K562 (cell line): ENCODE measurements around the gene DHRS13. TPM values are rescaled to one million over a fixed set of nuclear protein-coding genes. Genes with fewer than 3 reads are reported as not detected.

Source experiments
- ARID2 ChIP-seq: fragments of 450-650 bp; IDR thresholded peaks from 2 replicates; pipeline ENCODE4 v1.6.1; 2017; ENCODE audit warnings: antibody characterized with exemption, mild to moderate bottlenecking
- RAD21 ChIP-seq, 2 experiments: fragments of 250-450 bp in 1 of 2; fragments of 450-650 bp in 1 of 2; sonication (Bioruptor Pico) in 1 of 2; formaldehyde crosslinking in 1 of 2; IDR thresholded peaks in 1 of 2; conservative IDR thresholded peaks in 1 of 2; 2 replicates each; pipeline versions ENCODE4 v1.4.0 to v1.8.0; 2020 to 2022; ENCODE audit warnings: mild to moderate bottlenecking in 2 of 2, moderate library complexity in 1 of 2
- SOX6 ChIP-seq: fragments of 450-650 bp; IDR thresholded peaks from 2 replicates; pipeline ENCODE4 v1.6.1; 2014; ENCODE audit warnings: mild to moderate bottlenecking
- TCFL5 ChIP-seq: fragments of 250-450 bp; sonication (Bioruptor Pico); conservative IDR thresholded peaks from 2 replicates; pipeline ENCODE4 v1.6.1; 2021; ENCODE audit warnings: mild to moderate bottlenecking, moderate library complexity, matching md5 sums
- XRCC4 ChIP-seq: IDR thresholded peaks from one replicate; pipeline ENCODE4 v1.6.1; 2011; ENCODE audit not compliant: insufficient read depth, insufficient read length; ENCODE audit errors: extremely low read depth
- ZNF239 ChIP-seq: fragments of 250-450 bp; sonication (Bioruptor Pico); IDR thresholded peaks from 2 replicates; pipeline ENCODE4 v1.4.0; 2020; ENCODE audit warnings: mild to moderate bottlenecking
- polyA plus RNA-seq, 8 experiments: library from polyadenylated mRNA; depleted of rRNA in 4 of 8; stranded (reverse) in 5 of 8; unstranded in 3 of 8; fragments of >200 nt; fragmentation: Nextera tagmentation in 2 of 8; fragmentation: Illumina TruSeq in 1 of 8; extraction: Ambion mirVana in 2 of 8; extraction: Trizol in 1 of 8; gene quantifications; 2 replicates each; pipeline versions ENCODE4 v1.2.1 to v1.2.3, GENCODE V29; 2011 to 2014; ENCODE audit warnings: inconsistent platforms in 1 of 8, missing spikeins in 1 of 8
- total RNA-seq, 7 experiments: library from RNA; depleted of rRNA in 6 of 7; stranded (reverse); fragments of >200 nt in 6 of 7; fragmentation: Illumina TruSeq in 2 of 7; extraction: Trizol in 2 of 7; gene quantifications; 2 replicates each; pipeline versions ENCODE4 v1.2.1 to v1.2.3, GENCODE V29; 2011 to 2021; ENCODE audit warnings: low replicate concordance in 1 of 7
- TF ChIP-seq, protein P1 (sequence below), 2 experiments: fragments of 450-650 bp; IDR thresholded peaks; 2 replicates each; pipeline ENCODE4 v1.6.1; 2016; ENCODE audit warnings: mild to moderate bottlenecking in 2 of 2, borderline replicate concordance in 1 of 2, low read depth in 1 of 2, moderate library complexity in 1 of 2
- TF ChIP-seq, protein P2 (sequence below): fragments of 250-450 bp; sonication (Bioruptor Pico); IDR thresholded peaks from 2 replicates; pipeline ENCODE4 v1.5.0; 2020; ENCODE audit warnings: mild to moderate bottlenecking, borderline replicate concordance
- TF ChIP-seq, protein P3 (sequence below), 2 experiments: fragments of 450-650 bp; IDR thresholded peaks; 2 replicates each; pipeline ENCODE4 v1.6.1; 2016
- TF ChIP-seq, protein P4 (sequence below): fragments of 200-800 bp; sonication (Bioruptor generic); IDR thresholded peaks from 2 replicates; pipeline ENCODE4 v1.6.1; 2016; ENCODE audit warnings: missing genetic modification characterization, missing compliant biosample characterization

DHRS13 gene
- total and polyA plus RNA-seq, 9 of the 15 experiments (the other 6 are each of a cell fraction or from before 2014, with no cell fraction given), result 0.32 to 52.3 (median 34.3) TPM; not detected in 1

DNA sequence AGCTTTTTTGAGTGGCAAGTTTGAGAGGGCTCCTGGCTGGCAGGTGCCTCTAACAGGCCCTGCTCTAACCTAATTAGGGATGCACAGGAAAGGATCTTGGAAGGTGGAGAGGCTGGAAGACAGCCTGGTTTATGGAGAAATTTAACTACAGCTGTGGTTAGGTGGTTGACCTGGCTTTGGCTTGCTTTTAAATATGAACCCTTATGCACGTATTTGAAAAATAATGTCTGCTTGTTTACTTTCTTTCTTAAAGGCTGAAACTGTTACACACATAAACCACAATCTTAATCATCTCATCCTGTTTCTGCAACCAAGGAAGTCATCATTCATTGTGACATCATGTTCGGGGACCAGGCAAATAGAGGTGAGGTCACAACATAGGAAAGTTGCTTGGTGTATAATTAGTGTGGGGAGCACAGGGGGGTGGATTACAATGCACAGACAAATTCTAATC, 23.1 kb upstream of the DHRS13 start (continued):
- TF ChIP-seq, protein P1, sequence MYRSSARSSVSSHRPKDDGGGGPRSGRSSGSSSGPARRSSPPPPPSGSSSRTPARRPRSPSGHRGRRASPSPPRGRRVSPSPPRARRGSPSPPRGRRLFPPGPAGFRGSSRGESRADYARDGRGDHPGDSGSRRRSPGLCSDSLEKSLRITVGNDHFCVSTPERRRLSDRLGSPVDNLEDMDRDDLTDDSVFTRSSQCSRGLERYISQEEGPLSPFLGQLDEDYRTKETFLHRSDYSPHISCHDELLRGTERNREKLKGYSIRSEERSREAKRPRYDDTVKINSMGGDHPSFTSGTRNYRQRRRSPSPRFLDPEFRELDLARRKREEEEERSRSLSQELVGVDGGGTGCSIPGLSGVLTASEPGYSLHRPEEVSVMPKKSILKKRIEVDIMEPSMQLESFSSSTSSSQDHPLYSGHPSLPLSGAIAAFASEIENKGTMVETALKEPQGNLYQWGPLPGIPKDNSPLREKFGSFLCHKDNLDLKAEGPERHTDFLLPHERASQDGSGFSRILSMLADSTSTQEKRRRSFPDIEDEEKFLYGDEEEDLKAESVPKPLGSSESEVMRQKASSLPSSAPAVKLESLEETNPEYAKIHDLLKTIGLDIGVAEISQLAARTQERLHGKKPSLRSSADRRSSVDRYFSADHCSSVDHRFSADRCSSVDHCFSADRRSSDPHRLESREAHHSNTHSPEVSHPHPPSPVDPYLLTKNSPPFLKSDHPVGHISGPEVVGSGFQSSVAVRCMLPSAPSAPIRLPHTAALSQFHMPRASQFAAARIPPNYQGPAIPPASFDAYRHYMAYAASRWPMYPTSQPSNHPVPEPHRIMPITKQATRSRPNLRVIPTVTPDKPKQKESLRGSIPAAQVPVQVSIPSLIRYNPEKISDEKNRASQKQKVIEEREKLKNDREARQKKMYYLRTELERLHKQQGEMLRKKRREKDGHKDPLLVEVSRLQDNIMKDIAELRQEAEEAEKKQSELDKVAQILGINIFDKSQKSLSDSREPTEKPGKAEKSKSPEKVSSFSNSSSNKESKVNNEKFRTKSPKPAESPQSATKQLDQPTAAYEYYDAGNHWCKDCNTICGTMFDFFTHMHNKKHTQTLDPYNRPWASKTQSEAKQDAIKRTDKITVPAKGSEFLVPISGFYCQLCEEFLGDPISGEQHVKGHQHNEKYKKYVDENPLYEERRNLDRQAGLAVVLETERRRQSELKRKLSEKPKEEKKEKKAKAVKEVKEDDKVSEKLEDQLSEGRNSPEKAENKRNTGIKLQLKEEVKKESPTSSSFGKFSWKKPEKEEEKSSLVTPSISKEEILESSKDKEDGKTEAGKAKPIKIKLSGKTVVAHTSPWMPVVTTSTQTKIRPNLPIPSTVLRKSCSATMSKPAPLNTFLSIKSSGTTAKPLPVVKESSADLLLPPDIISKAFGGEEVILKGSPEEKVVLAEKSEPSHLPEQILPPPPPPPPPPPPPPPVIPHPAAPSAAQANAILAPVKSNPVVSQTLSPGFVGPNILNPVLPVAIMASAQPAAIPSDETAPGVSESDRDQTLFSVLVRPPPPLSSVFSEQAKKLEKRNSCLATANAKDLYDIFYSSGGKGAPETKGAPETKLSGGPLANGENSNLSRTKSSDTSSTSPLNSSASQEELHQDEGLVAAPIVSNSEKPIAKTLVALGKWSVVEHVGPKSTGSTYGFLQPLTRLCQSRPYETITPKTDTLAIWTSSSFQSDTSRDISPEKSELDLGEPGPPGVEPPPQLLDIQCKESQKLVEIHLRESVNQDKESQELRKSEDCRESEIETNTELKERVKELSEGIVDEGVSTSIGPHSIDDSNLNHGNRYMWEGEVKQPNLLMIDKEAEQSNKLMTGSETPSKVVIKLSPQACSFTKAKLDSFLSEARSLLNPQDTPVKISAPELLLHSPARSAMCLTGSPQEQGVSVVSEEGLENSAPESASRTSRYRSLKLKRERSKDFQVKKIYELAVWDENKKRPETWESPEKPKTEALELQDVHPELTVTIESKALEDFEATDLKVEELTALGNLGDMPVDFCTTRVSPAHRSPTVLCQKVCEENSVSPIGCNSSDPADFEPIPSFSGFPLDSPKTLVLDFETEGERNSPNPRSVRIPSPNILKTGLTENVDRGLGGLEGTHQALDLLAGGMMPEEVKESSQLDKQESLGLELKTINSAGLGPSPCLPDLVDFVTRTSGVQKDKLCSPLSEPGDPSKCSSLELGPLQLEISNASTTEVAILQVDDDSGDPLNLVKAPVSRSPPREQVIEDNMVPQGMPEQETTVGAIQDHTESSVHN (IDR thresholded peaks at IDR 0.05; ENCODE audit: borderline replicate concordance in 1 of 2, low read depth in 1 of 2), result no peak
- TF ChIP-seq XRCC4 (no peak), ARID2 (no peak), SOX6 (peak; percentile 47; the same call in 1 of the 2 replicates), TCFL5 (CRISPR knock-in tag) (no peak), RAD21 (CRISPR knock-in tag; conservative IDR thresholded peaks at IDR 0.05 in 1 of 2, IDR thresholded peaks at IDR 0.05 in 1 of 2) (no peak), ZNF239 (no peak)
- TF ChIP-seq, protein P2, sequence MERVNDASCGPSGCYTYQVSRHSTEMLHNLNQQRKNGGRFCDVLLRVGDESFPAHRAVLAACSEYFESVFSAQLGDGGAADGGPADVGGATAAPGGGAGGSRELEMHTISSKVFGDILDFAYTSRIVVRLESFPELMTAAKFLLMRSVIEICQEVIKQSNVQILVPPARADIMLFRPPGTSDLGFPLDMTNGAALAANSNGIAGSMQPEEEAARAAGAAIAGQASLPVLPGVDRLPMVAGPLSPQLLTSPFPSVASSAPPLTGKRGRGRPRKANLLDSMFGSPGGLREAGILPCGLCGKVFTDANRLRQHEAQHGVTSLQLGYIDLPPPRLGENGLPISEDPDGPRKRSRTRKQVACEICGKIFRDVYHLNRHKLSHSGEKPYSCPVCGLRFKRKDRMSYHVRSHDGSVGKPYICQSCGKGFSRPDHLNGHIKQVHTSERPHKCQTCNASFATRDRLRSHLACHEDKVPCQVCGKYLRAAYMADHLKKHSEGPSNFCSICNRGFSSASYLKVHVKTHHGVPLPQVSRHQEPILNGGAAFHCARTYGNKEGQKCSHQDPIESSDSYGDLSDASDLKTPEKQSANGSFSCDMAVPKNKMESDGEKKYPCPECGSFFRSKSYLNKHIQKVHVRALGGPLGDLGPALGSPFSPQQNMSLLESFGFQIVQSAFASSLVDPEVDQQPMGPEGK, result no peak
- TF ChIP-seq, protein P3, sequence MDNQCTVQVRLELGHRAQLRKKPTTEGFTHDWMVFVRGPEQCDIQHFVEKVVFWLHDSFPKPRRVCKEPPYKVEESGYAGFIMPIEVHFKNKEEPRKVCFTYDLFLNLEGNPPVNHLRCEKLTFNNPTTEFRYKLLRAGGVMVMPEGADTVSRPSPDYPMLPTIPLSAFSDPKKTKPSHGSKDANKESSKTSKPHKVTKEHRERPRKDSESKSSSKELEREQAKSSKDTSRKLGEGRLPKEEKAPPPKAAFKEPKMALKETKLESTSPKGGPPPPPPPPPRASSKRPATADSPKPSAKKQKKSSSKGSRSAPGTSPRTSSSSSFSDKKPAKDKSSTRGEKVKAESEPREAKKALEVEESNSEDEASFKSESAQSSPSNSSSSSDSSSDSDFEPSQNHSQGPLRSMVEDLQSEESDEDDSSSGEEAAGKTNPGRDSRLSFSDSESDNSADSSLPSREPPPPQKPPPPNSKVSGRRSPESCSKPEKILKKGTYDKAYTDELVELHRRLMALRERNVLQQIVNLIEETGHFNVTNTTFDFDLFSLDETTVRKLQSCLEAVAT (IDR thresholded peaks at IDR 0.05), result no peak
- TF ChIP-seq, protein P4, sequence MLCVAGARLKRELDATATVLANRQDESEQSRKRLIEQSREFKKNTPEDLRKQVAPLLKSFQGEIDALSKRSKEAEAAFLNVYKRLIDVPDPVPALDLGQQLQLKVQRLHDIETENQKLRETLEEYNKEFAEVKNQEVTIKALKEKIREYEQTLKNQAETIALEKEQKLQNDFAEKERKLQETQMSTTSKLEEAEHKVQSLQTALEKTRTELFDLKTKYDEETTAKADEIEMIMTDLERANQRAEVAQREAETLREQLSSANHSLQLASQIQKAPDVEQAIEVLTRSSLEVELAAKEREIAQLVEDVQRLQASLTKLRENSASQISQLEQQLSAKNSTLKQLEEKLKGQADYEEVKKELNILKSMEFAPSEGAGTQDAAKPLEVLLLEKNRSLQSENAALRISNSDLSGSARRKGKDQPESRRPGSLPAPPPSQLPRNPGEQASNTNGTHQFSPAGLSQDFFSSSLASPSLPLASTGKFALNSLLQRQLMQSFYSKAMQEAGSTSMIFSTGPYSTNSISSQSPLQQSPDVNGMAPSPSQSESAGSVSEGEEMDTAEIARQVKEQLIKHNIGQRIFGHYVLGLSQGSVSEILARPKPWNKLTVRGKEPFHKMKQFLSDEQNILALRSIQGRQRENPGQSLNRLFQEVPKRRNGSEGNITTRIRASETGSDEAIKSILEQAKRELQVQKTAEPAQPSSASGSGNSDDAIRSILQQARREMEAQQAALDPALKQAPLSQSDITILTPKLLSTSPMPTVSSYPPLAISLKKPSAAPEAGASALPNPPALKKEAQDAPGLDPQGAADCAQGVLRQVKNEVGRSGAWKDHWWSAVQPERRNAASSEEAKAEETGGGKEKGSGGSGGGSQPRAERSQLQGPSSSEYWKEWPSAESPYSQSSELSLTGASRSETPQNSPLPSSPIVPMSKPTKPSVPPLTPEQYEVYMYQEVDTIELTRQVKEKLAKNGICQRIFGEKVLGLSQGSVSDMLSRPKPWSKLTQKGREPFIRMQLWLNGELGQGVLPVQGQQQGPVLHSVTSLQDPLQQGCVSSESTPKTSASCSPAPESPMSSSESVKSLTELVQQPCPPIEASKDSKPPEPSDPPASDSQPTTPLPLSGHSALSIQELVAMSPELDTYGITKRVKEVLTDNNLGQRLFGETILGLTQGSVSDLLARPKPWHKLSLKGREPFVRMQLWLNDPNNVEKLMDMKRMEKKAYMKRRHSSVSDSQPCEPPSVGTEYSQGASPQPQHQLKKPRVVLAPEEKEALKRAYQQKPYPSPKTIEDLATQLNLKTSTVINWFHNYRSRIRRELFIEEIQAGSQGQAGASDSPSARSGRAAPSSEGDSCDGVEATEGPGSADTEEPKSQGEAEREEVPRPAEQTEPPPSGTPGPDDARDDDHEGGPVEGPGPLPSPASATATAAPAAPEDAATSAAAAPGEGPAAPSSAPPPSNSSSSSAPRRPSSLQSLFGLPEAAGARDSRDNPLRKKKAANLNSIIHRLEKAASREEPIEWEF (CRISPR knock-in tag), result no peak
